ENCODE data around the gene RDH8.

Gene RDH8

DNA sequence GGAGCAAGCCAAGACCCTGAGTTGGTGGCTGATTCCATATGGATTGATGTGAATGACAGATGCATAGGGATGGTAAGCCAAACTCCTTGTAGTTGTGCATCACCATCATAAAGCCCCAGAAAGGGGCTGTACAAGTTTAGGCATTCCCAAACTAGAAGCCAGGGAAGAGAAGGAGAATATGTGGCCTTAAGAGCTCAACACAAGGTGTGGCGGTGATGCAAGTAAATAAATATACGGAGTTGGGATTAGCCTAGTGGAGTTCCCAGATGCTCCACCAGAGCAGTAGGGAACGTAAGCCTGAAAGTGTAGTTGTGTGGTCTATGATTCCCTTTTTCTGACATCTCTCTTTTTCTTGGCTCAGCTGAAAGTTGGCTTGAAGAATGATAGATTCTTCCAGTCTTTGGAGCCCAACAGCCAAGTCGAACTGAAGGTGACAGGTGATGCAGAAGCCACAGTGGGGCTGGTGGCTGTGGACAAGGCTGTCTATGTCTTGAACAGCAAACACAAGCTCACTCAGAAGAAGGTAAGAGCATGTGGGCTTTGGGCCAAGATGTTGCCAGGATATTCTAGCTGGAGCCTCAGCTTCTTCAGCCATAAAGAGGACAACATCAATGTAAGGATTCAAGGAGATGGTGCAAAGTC is 30.1 kb downstream of the RDH8 start:
- TF ChIP-seq, protein P1, sequence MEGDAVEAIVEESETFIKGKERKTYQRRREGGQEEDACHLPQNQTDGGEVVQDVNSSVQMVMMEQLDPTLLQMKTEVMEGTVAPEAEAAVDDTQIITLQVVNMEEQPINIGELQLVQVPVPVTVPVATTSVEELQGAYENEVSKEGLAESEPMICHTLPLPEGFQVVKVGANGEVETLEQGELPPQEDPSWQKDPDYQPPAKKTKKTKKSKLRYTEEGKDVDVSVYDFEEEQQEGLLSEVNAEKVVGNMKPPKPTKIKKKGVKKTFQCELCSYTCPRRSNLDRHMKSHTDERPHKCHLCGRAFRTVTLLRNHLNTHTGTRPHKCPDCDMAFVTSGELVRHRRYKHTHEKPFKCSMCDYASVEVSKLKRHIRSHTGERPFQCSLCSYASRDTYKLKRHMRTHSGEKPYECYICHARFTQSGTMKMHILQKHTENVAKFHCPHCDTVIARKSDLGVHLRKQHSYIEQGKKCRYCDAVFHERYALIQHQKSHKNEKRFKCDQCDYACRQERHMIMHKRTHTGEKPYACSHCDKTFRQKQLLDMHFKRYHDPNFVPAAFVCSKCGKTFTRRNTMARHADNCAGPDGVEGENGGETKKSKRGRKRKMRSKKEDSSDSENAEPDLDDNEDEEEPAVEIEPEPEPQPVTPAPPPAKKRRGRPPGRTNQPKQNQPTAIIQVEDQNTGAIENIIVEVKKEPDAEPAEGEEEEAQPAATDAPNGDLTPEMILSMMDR (IDR thresholded peaks at IDR 0.05; ENCODE audit: extremely low read depth, insufficient read depth, missing control alignments): no peak
- in situ Hi-C loops (cut with MboI; ENCODE audit: low pct_unique_long_range_greater_than_20kb, low sequenced_read_pairs, unreplicated experiment): no loop called here
- DNase-seq (ENCODE audit: low spot score): no peak

DNA sequence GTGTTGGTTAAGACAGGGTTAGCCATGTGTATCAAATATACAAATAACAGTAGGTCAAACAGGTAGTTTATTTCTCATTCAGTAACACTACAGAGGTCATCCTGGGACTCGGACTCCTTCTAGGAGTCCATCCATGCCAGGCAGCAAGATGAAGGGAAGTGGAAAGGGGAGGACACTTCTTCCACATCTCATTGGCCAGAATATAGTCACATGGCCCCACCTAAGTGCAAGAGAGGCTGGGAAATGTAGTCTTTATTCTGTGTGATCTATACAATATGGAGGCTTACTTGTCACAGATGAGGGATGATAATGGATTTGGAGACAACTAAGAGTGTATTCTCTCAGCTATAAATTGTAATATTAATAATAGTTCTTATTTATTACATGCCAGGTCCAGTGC is 31.1 kb downstream of the RDH8 start:
- TF ChIP-seq, protein P1 (IDR thresholded peaks at IDR 0.05; ENCODE audit: extremely low read depth, insufficient read depth, missing control alignments): no peak
- in situ Hi-C loops (cut with MboI; ENCODE audit: low pct_unique_long_range_greater_than_20kb, low sequenced_read_pairs, unreplicated experiment): no loop called here
- DNase-seq (ENCODE audit: low spot score): peak; percentile 45

DNA sequence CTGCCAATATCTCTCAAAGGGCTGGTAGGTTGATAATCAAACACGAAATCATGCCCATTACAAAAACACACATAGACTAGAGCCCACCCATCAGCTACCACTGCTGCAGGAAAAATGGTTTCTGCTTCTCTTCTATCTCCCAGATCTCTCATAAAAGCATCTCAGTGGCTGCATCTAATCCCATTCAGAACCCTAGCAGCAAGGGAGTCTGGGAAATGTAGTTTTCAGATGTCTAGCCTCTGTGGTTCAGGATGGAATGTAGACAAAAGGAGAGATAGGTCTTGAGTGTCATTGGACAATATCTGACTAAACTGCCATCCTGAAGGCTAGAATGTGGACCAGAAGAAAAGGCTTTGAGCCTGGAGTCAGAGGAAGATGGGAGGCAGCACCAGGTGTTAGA is 32.1 kb downstream of the RDH8 start:
- TF ChIP-seq, protein P1 (IDR thresholded peaks at IDR 0.05; ENCODE audit: extremely low read depth, insufficient read depth, missing control alignments): no peak
- in situ Hi-C loops (cut with MboI; ENCODE audit: low pct_unique_long_range_greater_than_20kb, low sequenced_read_pairs, unreplicated experiment): no loop called here
- DNase-seq (ENCODE audit: low spot score): no peak

DNA sequence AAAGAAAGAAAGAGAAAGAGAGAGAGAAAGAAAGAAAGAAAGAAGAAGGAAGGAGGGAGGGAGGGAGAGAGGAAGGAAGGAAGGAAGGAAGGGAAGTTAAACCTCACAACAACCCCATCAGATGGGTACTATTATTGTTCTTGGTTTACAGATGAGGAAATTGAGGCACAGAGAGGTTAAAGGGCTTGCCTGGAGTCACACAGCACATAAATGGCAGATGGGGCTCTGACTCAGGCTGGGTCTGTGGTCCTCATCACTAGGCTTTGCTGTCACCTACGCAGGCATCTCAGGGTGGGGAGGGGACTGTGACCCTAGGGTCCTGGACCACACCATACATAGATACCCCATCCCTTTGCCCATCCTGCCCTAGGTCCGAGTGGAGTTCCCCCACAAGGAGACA is 36.3 kb downstream of the RDH8 start:
- TF ChIP-seq, protein P1 (IDR thresholded peaks at IDR 0.05; ENCODE audit: extremely low read depth, insufficient read depth, missing control alignments): no peak
- no peak for DNase-seq (ENCODE audit: low spot score)
- in situ Hi-C loops (cut with MboI; ENCODE audit: low pct_unique_long_range_greater_than_20kb, low sequenced_read_pairs, unreplicated experiment): no loop called here

DNA sequence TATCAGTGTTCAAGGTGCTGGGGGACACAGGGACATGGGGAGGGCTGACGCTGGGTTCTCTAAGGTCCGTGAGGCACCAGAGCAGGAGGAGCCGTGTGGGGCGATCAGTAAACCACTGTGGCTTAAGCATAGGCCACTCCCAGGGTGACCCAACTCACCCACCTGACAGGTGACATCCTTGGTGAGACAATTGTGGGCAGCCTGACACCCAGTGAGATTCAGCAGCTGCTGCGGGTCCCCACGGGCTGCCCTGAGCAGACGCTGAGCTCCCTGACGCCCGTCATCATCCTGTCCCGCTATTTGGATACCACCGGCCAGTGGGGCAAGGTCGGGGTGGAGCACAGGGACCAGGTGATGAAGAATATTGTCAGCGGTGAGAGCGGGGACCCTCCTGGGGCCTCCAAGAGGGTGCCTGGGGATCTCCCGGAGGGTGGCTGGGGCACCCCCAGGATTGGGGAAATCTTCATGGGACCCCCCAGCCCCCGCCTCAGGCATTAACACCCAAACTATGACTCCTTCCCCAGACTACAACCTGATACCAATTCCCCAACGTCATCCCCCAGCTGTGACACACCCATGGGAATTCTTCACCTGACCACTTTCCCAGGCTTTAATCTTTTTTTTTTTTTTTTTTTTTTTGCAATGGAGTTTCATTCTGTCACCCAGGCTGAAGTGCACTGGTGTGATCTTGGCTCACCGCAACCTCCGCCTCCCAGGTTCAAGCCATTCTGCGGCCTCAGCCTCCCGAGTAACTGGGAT is 39.5 kb downstream of the RDH8 start:
- in situ Hi-C loops (cut with MboI; ENCODE audit: low pct_unique_long_range_greater_than_20kb, low sequenced_read_pairs, unreplicated experiment): no loop called here
- TF ChIP-seq, protein P1 (IDR thresholded peaks at IDR 0.05; ENCODE audit: extremely low read depth, insufficient read depth, missing control alignments): no peak
- DNase-seq (ENCODE audit: low spot score): no peak

DNA sequence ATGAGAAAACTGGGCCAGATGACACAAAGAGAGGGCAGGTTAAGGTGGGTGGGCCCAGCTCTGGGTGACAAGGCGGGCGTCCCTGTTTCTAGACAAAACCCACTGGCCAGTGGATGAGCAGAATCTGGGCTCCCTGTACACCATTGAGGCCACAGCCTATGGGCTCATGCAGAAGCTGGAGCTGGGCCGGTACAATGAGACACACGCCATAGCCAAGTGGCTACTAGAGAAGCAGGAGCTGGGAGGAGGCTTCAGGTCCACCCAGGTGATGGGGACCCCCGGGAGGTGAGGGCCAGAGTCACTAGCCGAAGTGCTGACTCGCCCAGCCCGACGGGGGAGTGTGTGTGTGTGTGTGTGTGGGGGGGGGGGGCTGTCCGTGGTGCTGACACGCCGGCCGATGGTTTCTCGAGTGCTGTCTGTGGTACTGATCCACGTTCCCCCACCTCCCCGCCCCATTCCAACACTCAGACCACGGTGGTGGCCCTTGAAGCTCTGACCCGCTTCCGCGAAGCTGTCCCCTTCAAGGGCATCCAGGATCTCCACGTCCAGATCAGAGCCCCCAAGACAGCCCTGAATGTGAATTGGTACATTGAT is 48.5 kb downstream of the RDH8 start:
- in situ Hi-C loops (cut with MboI; ENCODE audit: low pct_unique_long_range_greater_than_20kb, low sequenced_read_pairs, unreplicated experiment): no loop called here
- DNase-seq (ENCODE audit: low spot score): no peak
- TF ChIP-seq, protein P1 (IDR thresholded peaks at IDR 0.05; ENCODE audit: extremely low read depth, insufficient read depth, missing control alignments): no peak

Data from GM13977 (cell line).